GM18526 (cell line): ENCODE measurements around the gene NFATC4.

ENCODE experiments used
- POLR2A ChIP-seq: IDR thresholded peaks from 3 replicates; pipeline ENCODE4 v1.6.1; 2011; ENCODE audit not compliant: insufficient read length; ENCODE audit errors: extremely low read depth

The NFATC4 gene

DNA sequence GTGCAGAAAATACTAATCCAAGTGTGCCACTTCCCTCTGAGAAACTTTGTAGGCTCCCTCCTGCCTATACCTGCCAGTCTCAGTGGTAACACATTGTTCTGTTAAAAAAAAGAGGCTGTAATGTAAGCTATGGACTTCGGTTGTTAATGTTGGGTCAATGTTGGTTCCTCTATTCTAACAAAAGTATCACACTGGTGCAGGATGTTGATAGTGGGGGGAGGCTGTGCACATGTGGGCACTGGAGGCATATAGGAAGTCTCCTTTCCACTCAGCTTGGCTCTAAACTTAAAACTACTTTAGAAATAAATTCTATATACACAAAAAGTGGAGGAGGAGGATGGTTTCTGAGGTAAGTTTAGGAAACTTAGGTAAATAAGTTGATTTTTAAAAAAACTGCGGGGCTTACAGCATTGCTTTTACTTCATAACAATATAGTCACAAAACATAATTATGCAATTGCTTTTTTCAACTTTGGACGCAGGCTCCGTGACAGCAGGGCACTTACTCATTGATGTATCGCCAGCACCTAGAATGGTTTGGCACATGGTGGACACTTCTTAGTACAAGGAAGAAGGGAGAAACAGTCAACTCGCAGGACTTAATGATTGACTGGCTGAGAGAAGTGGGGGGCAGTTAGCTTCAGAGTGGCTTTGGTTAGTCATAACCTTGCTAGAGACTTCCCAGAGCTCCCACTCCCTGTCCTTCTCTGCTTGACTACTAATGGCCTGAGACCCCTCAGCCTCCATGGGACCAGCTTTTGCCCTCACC is 22.9 kb downstream of the NFATC4 start:
- no peak for TF ChIP-seq POLR2A

DNA sequence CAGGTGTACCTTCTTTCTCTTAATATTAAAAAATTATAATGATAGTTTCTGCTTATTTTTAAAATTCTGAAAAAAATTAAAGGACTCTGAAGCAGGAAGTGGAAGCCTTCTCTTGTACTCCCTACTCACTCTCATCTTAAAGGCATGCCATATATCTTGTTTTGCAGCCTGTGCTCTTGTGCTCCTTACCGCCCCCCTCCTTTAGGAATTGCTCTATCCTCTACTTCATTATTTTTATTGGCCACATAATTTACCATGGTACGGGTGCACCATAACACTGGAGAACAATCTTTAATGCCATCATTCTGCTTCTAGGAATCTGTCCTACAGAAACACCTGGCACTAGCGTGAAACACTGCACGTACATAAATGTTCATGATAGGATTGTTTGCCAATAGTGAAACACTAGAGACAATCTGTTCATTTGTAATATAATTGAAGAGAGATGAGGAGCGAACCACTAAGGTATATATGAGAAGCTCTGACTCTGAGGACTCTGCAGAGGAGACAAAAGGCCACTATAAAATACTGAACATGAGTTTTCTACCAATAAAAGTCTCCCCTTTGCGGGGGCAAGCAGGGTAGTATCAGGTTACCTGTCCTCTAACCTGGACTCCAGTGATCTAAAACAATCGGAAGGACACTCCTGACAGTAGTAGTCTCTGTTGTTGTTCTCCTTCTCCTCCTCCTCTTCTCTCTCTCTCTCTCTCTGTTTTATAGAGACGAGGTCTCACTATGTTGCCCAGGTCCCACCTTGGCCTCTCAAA is 24.5 kb downstream of the NFATC4 start:
- TF ChIP-seq POLR2A, result no peak

DNA sequence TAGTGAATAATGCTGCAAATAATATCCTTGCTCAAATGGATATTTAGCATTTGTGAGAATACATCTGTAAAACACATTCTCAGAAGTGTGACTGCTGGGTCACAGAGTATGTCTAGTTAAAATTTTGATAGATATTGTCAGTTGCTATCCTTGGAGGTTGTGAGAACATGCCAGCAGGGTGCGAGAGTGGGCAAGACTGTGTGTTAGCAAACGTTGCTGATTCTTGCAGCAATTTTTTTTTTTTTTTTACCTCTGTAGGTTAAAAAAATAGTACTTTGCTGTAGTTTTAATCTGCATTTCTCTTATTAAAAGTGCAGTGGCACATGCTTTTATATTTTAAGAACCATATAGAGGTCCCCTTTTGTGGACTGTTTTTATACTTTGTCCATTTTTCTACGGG is 26.3 kb downstream of the NFATC4 start:
- no peak for TF ChIP-seq POLR2A

DNA sequence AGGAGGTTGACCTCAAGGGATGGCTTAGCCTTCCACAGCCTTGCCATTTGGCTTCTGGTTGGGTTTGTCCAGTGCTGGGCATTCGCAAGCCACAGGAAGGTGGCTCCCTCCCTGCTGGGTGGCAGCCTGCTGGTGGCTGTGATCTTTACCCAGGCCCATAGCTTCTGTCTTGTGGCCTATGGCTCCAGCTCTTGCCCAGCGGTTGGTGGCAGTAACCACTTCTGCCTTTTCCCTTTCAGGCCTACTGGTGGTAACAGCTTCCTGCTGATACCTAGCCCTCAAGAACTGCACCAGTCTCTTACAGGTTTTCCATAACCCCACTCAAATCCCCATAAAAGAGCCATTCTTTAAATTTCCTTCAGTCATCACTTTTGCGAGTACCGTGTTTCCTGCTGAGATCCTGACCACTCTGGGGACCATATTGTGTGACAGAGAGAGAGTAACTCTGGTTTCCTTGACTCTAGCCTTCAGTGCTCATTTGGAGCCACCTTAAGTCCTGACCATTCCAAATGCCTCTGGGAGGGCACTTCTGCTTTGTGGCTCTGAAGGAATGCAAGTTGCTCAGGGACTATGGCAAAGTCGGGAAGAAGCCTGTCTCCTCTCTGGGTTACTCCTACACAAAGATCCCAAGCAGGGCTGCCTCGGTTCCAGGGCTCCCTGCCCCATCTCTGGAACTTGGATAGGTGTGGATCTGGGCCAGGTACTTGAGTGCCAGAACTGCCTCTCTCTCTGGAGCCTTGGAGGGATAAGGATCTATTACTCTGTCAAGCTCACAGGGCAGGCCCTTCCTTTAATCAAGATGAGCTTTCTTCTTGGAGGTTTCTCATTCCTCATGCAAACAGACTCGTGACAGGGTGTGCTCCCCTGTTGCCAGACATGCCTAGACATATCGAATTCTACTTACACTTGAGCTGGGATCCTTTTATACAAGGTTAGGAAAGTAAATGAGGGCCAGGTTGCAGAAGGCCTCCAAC is 27.9 kb downstream of the NFATC4 start:
- no peak for TF ChIP-seq POLR2A

DNA sequence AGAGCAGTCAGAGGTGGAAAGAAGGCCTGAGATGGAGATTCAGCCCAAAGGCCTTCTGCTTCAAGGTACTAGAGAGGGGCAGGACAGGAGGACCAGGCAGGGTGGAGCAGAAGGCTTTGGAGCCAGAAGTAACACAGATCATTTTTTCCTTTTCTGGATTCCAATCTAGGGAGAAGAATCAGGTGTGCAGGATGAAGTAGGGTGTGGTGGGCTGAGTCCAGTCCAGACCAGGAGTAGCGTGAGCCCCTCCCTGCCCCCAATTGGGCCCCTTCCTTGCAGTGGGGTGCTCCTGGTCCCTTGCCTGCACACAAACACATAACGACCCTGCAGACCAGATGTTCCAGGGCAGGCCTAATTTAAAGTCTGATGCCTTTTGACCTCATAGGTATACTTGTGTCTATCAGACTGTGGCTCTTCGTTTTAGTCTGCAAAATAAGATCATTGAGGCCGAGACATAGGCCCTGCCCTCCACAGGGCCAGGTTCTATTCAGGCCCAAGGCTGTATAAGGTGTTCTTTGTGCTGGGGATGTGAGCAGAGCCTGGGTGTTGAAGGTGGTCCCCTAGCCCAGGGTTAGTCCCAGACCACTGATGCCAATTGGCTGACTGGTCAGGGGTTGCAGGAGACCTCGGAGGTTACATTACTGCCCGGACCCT is 29.8 kb downstream of the NFATC4 start:
- TF ChIP-seq POLR2A, result no peak

DNA sequence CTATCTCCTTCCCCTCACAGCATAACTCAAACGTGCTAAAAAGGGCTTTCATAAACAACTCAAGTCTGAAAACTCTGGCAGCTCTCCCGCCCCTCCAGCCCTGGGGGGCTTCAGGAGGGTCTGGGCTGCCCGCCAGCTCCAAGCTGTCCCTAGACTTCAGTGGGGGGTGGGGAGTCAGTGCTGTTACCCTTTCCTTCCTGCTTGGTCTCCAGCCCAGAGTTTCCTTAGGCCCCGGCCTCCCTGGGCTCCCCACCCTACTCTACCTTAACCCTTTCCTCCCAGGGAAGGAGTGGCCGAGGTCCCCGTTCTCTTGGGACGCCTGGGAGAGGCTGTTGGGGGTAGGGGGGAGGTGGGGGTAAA is 30.3 kb downstream of the NFATC4 start:
- TF ChIP-seq POLR2A, result no peak

DNA sequence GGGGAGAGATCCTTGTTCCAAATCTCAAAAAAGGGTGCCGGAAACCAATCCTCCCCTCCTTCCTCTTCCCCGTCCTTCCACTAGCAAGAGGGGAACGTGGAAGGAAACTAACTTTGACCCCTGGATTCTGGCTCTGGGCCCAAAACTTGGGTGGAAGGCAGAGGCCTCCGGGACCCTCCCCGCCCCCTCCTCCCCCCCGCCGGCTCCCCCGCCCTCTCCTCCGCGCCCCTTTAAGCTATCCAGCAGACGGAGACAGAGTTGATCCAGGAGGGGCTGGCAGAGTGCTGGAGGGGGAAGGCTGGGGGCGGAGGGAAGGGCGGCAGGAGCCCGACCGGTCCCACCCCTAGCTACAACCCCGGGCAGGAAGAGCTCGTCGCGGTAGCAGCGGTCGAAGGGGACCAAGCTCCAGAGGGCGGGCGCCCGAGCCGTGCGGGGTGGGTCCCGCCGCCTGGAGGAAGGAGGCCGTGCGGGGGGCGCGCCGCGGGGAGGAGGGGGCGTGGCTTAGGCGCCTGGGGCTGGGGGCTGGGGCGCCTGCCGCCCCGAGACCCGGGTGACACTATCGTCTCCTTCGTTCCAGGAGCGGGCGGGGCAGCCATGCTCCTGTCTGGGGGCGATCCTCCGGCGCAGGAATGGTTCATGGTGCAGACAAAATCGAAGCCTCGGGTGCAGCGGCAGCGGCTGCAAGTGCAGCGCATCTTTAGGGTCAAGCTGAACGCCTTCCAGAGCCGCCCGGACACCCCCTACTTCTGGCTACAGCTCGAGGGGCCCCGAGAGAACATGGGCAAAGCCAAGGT is 30.9 kb downstream of the NFATC4 start, which contains the start of gene NYNRIN:
Gene NYNRIN, plus strand, starts transcription at position 351 of the 794 bp plus-strand sequence. Its CDS starts 244 bp downstream, at position 595.
- TF ChIP-seq POLR2A, result no peak

DNA sequence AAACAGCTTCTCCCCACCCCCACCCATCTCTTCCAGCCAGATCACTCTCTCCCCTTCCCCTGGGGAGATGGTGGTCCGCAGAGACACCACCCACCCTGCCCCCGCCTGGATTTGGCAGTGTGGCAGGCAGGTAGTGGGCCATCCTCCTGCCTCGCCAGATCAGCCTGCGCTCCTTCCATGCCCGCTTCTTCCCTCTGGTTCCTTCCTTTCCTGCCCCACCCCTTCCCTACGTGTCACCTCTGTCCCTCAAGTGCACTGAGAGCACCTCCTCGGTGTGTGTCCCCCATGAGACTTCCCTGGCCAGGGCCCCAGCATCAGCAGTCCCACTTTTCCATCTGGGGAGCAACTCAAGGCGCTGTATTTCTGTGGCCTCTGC is 31.5 kb downstream of the NFATC4 start:
- TF ChIP-seq POLR2A, result no peak

DNA sequence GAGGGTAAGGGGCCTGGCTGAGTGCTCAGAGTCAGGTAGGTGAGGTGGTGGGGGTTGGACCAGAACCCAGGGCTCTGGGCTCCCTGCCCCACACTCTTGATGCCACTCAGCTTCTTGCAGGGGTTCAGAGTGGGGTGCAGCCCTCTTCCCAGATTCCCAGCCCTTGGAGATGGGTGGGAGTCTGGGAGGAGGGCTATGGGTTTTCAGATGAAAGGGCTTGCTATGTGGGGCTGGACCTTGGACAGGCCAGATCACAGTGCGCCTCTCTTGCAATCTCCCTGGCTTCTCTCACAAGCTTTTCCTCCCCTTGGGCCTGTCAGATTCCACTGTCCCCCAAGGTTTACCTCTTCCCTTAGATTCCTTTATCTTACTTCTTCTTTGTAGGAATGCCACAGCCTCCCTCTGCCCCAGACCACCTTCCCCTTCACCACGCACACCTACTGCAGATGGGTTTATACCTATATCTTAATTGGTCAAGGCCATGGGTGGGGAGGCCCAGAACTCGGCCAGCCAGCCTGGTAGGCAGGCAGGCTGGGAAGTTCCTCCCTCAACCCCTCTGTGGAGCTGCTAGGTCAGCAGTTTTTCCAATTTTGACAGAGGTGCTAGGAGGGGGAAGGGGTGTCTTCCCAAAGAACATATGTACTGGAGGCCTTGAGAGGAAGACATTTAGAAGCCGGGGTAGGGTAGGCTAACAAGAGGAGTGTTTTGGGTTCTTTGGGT is 32.2 kb downstream of the NFATC4 start:
- TF ChIP-seq POLR2A, result no peak

DNA sequence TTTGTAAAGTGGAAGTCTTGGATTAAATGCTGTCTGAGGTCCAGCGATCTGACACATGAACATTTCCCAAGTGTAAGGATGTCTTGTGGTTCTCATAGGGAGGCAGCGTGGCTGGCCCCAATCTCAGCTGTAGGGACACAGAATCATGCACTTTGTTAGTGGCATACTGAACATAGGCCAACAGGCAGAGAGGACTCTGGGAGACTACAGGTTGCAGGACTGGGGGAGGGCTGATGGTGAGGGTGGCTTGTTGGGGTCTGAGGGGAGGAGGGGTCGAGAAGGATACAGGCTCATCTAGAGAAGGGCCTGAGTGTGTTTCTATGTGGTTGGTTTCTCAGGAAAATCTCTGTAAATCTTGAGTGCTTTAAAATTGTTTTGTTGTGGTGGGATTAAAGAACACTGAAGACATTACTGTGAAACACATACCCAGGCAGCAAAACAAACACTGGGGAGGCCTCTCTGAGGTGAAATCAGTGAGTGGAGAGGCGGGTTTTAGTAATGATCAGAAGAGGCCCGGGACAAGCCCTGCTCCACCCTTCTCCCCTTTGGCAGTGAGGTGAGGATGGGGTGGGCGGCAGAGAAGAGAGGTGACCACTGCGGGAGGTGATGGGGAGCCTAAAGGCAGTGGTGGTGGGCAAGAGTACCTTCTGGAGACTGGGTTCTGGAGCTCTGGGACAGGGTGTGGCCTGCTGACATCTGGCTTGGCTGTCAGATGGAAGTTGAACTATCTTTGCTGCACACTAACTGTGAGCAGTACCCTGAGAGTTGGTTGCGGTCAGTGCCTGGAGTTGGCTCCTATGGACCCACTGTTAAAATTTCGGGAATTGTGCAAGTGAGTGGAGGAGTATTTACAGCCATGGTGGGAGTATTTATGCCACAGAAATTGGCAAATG is 34.1 kb downstream of the NFATC4 start:
- no peak for TF ChIP-seq POLR2A

DNA sequence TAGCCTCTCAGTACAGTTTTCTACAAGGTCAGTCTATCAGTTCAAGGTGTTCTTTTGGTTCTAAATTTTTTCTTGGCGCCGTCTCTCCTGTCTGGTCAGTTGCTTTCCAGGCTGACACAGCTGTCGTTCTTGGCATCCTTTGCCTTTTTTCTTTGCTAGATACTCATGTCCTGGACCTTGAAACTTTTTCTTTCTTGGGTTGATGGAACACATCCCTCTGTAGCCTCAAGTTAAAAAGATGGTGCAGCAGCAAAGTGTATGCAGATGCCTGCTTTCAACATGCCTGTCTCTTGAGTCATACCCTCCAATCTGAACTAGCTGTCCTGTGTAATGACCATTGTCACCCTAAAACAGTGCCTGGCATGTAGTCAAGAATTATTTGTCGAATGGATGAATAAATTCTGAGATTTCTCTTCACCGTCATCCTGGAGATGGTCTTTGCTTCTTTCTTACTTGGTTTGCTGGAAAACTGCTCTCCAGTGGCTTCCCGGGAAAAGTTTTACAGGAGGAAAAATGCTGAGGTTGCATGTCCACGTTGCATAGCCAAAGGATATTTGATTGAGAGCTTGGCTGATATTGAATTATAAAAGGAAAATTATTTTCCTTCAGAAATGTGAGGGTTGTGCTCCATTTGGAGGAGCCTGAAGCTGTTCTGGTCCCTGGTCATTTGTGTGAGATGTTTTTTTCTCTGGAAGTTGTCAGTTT is 35.5 kb downstream of the NFATC4 start:
- no peak for TF ChIP-seq POLR2A

DNA sequence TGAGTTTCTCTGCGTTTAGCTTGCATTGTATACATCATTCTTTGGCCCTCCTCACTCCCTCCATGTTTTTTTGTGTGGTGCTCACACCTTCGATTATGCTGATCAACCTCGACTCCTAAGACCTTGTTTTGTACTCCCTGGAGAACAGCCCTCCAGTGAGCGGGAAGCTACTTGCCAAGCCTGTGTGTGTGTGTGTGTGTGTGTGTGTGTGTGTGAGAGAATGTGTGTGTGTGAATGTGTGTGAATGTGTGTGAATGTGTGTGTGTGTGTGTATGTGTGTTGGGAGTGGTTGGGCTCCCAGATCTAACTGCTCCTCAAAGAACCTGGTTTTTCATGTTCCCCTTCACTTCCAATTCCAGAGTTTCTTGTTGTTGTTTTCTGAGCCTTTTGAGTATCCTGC is 36.8 kb downstream of the NFATC4 start:
- no peak for TF ChIP-seq POLR2A
